Measurements from ENCODE around the gene NME4.

Gene NME4

DNA sequence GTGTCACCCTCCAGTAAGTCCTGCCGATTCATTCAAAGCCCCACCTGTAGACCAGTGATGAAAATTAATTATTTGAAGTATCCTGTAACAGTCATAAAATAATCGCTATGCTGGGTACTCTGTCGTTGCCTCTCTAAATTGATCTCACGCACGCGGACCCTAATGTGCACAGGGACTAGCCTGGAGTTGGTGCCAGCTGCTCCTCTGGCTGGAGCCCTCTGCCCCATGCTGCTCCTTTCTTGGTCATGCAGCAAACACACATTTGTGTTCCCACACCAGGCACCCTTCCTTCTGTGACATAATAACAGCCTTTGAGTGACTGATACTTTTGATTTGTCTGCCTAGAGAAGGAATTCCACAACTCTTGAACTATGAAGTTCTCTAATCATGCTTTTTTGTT, 44.4 kb downstream of the NME4 start:
- DNase-seq, result no peak

- DNase-seq, result no peak
Measured at GRCh38 chr16:442976-443375, 46.0 kb downstream of the NME4 start.

DNA sequence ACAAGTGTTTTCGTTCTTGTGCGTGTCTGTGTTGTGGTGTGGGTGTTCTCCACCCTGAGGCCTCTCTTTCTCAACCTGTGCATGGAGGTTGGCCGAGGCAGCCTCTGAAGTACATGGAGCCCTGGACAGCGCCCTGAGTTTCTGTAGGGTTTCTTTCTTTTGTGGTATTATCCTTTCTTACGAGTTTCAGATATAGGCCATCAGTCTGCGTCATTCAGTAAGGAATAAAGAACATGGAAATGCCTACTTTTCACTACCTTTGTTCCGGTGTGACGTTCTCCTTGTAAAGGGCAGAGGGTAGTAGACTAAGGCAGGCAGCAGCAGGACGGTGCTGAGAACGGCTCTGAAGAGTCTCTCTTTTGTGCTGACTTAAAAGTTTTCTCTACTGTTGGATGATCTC, 47.0 kb downstream of the NME4 start:
- no peak for DNase-seq

DNA sequence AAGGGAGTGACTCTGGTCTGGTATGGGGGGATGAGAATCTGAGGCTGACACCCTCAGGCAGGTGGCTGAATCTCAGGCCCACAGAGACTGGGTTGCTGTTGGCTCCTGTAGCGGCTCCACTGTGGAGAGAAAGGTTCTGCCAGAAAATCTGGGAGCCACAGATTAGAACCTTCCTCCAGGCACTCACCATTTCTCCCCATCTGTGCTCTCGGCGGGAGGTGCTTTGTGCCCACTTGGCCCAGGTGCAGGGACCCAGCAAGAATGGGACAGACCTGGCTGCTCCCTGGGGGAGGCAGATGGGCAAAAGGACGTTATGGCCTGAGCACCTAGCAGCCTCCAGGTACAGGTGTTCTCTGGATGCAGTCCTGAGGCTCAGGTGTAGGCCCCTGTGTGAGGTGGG, 48.6 kb downstream of the NME4 start:
- no peak for DNase-seq
